Coronary artery (tissue), 2 donors: ENCODE measurements around the gene FPR1.

Experiments
- DNase-seq: peaks from one replicate; pipeline ENCODE4 v3.0.0-alpha.2; 2017; ENCODE audit warnings: low spot score
- H3K27ac ChIP-seq, 2 donors: fragments of 200-600 bp; sonication (generic); one replicate each; pipeline ENCODE4 v1.5.1; 2016 to 2019
- H3K4me3 ChIP-seq: fragments of 200-600 bp; sonication (generic); 2 replicates; pipeline ENCODE4 v1.5.1; 2016; ENCODE audit warnings: mild to moderate bottlenecking, moderate library complexity
- TF ChIP-seq, protein P1 (sequence below): fragments of 200-600 bp; sonication (generic); IDR thresholded peaks from one replicate; pipeline ENCODE4 v1.5.1; 2019; ENCODE audit warnings: antibody characterized with exemption

FPR1 gene

DNA sequence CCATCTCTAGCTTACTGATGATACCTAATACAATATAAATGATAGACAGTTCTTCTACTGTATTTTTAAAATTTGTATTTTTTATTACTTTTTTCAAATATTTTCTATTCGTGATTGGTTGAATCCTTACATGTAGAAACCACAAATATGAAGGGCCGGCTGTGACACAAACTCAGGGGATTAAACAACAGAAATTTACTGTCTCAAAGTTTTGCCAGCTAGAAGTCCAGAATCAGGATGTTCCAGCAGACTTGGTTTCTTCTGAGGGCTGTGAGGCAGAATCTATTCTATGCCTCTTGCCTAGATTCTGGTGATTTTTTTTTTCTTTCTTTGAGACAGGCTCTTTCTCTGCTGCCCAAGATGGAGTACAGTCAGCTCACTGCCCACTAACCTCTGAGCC lies 13.8 kb downstream of the FPR1 start:
- no peak overlapping the region for H3K27ac ChIP-seq
- DNase-seq = no peak
- no peak overlapping the region for H3K4me3 ChIP-seq
- TF ChIP-seq, protein P1, sequence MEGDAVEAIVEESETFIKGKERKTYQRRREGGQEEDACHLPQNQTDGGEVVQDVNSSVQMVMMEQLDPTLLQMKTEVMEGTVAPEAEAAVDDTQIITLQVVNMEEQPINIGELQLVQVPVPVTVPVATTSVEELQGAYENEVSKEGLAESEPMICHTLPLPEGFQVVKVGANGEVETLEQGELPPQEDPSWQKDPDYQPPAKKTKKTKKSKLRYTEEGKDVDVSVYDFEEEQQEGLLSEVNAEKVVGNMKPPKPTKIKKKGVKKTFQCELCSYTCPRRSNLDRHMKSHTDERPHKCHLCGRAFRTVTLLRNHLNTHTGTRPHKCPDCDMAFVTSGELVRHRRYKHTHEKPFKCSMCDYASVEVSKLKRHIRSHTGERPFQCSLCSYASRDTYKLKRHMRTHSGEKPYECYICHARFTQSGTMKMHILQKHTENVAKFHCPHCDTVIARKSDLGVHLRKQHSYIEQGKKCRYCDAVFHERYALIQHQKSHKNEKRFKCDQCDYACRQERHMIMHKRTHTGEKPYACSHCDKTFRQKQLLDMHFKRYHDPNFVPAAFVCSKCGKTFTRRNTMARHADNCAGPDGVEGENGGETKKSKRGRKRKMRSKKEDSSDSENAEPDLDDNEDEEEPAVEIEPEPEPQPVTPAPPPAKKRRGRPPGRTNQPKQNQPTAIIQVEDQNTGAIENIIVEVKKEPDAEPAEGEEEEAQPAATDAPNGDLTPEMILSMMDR = no peak

DNA sequence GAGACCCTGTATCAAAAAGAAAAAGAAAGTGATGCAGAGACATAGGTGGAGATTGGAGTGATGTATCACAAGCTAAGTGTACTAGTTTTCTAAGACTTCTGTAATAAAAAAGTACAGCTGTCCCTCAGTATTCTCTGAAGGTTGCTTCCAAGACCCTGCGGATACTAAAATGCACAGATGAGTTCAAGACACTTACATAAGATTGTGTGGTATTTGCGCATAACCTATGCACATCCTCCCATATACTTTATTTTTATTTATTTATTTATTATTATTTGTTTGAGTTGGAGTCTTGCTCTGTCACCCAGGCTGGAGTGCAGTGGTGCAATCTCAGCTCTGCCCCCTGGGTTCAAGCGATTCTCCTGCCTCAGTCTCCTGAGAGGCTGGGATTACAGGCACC lies 14.3 kb downstream of the FPR1 start:
- no peak overlapping the region for H3K4me3 ChIP-seq
- no peak for DNase-seq
- TF ChIP-seq, protein P1 = no peak
- no peak overlapping the region for H3K27ac ChIP-seq

DNA sequence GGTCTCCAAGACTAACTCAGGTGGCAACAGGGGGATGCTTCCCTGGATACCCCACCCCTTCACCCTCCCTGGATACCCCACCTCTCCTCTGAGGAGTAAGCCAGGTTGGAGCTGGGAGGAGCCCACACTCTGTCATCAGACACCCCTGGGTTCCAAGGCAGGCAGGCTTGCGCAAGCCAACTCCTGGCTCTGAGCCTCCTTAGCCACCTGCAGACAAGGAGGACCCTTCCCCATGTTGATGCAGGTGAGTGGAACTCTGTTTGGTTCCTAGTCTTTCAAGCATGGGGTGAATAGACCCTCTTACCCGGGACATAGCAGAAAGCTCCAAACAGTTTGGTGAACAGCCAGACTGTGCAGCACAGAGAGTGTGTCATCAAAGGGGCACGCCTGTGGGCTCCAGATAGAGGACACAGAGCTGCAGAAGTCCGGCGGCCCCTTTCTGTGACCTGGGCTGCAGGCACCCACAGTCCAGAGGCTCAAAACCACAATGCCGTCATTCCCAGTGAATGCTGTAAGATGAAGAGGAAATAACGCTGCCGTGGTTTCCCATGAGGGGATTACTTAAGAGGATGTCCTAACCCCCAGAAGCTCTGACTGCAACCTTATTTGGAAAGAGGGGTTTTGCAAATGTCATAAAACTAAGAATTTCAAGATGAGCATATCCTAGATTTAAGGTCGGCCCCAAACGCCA lies 15.8 kb downstream of the FPR1 start:
- H3K4me3 ChIP-seq = no peak overlapping the region
- no peak for DNase-seq
- TF ChIP-seq, protein P1 = no peak
- no peak overlapping the region for H3K27ac ChIP-seq

DNA sequence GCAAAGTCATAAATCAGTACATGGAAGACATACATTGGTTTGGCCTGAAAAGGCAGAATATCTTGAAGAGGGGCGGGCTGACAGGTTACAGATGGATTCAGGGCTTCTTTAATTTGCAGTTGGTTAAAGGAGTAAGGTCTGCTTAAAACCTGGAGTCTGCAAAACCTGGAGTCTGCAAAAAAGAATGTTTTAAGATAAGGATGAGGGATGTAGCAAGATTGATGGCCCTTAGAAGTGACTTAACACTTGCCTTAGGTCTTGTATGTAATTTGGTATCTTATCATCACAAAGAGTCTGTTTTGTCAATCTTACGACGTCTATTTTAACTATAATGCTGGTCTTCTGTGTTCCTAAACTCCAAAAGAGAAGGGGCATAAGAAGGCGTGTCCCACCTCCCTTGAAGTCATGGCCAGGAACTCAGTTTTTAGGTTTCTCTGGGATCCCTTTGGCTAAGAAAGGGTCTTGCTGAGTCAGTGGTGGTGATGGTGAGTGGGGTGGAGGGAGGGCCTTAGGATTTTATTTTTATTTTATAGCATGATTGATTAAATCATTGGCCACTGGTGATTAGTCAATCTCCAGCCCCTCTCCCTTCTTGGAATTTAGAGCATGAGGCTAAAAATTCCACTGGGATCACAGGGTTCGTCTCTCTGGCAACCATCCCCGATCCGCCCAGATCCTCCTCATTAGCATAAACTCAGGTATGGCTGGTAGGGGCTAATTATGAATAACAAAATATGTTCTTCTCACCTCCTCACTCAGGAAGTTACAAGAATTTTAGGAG lies 17.7 kb downstream of the FPR1 start:
- TF ChIP-seq, protein P1 = no peak
- Histone ChIP-seq H3K27ac (no peak overlapping the region), H3K4me3 (no peak overlapping the region)
- no peak for DNase-seq

DNA sequence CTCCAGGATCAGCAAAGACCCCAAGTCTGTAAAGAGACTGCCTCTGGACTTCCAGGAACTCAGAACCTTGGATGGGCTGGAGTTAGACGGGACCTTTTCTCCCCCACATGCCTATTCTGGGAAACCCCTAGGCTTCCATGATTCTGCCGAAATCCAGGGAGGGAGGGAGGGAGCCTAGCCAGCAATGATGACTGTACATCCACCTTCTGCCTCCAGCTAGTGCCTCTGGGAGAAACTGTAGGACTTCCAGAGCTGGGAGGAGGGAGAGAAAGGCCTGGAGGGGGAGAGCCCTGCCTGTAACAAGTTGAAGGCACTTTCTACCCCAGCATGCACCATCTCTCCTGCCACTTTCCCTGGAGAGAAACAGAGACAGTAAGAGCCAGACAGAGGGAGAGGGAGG lies 21.9 kb downstream of the FPR1 start:
- DNase-seq = no peak
- TF ChIP-seq, protein P1 = no peak
- H3K4me3 ChIP-seq = no peak overlapping the region
- no peak overlapping the region for H3K27ac ChIP-seq

DNA sequence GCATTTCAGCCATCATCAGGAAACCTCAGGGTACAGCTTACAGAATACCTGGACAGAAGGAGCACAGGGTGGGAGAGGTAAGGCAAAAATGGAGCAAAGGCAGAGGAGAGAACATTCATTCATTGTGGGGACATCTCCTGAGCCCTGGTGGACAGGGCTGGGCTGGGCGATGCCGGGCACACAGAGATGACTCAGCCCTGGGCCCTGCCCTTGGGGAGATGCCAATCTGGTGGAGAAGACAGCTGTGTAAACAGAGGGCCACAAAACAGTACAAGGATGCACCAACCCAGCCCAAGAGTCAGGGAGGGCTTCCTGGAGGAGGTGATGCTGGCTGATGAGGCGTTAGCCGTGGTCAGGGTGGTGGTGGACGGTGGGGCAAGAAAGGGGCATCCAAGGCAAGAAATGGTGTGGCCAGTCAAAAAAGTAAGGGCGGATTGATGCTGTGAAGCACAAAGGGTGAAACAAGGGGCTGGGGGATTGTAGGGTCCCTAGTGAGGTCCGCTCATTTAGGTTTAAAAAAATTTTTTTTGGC lies 24.3 kb downstream of the FPR1 start:
- H3K27ac ChIP-seq = no peak overlapping the region
- peak; percentile 47 for DNase-seq
- no peak overlapping the region for H3K4me3 ChIP-seq
- TF ChIP-seq, protein P1 = no peak
